Neural crest cell (in vitro differentiated cells): ENCODE results near the gene LRMDA. TPM values are rescaled to one million over a fixed set of nuclear protein-coding genes. Genes with fewer than 3 reads are reported as not detected.

Source experiments
- DNase-seq: peaks from one replicate; pipeline ENCODE4 v3.0.0; 2021; ENCODE audit warnings: low read depth, mixed read lengths, low spot score
- H3K27ac Mint-ChIP-seq: one replicate; pipeline ENCODE4 v1.8.0; 2021; ENCODE audit warnings: mild to moderate bottlenecking, mixed read lengths; ENCODE audit not compliant: unreplicated experiment
- H3K27me3 Mint-ChIP-seq: 2 replicates; pipeline ENCODE4 v1.8.0; 2021; ENCODE audit warnings: low read depth, mild to moderate bottlenecking, mixed read lengths
- H3K36me3 Mint-ChIP-seq: 2 replicates; pipeline ENCODE4 v1.8.0; 2021; ENCODE audit warnings: low read depth, mild to moderate bottlenecking, mixed read lengths
- H3K4me1 Mint-ChIP-seq: 2 replicates; pipeline ENCODE4 v1.8.0; 2021; ENCODE audit warnings: mixed read lengths
- H3K4me3 Mint-ChIP-seq: one replicate; pipeline ENCODE4 v1.8.0; 2021; ENCODE audit warnings: mild to moderate bottlenecking, mixed read lengths
- H3K9me3 Mint-ChIP-seq: 2 replicates; pipeline ENCODE4 v1.8.0; 2021; ENCODE audit warnings: mixed read lengths
- total RNA-seq: library from RNA; stranded (reverse); gene quantifications from 2 replicates; pipeline ENCODE4 v1.2.1, GENCODE V29; 2021
- TF ChIP-seq, protein P1 (sequence below): fragments of 200-600 bp; sonication (generic); conservative IDR thresholded peaks from 2 replicates; pipeline ENCODE4 v1.5.0; 2021; ENCODE audit warnings: antibody characterized with exemption, mild to moderate bottlenecking

LRMDA gene
- total RNA-seq, 1 donor from 2014 or later = 3.1 TPM

DNA sequence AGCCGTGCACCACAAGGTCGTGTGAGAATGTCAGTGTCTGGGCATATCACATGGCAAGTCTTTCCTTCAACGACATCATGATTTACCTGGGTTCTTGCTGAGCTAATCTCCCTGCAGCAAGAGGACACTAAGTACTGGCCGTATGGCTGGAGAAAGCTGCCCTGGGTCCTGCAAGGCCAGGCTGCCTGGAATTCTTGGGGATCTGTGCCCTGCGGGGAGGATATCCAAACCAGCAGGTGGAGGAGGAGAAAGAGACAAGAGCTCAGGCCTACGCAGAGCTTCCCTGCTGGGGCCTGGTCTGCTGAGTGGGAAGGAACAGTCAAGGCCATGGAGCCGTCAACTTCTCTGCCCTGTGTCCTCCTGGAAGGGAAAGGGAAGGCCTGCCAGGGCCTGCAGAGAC lies 552.6 kb downstream of the LRMDA start:
- Mint-ChIP-seq H3K4me1 (peaks cover 13% of the 10 kb centered on the region), H3K36me3 (no peaks in the 10 kb centered on the region), H3K27me3 (no peaks in the 10 kb centered on the region), H3K9me3 (no peaks in the 10 kb centered on the region), H3K4me3 (no peak overlapping the region), H3K27ac (no peak overlapping the region)
- TF ChIP-seq, protein P1, sequence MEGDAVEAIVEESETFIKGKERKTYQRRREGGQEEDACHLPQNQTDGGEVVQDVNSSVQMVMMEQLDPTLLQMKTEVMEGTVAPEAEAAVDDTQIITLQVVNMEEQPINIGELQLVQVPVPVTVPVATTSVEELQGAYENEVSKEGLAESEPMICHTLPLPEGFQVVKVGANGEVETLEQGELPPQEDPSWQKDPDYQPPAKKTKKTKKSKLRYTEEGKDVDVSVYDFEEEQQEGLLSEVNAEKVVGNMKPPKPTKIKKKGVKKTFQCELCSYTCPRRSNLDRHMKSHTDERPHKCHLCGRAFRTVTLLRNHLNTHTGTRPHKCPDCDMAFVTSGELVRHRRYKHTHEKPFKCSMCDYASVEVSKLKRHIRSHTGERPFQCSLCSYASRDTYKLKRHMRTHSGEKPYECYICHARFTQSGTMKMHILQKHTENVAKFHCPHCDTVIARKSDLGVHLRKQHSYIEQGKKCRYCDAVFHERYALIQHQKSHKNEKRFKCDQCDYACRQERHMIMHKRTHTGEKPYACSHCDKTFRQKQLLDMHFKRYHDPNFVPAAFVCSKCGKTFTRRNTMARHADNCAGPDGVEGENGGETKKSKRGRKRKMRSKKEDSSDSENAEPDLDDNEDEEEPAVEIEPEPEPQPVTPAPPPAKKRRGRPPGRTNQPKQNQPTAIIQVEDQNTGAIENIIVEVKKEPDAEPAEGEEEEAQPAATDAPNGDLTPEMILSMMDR = no peak
- DNase-seq = no peak

DNA sequence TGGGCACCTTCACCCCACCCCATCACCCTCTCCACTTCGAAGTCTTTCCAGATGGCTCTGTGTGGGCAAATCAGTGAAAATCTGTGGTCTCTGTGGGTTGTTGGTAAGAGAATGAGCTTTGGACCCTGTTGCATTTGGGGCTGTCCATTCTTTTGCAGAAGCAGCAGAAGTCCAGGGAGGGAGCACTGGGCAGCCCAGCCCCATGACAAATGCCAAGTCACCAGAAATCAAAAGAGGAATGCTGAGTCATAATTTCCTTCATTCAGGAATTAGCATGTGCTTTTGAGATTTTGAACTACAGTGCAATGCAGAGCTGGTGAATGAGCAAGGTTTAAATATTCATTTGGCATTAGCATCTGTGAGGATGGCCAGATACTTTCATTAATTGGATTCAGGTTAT lies 556.2 kb downstream of the LRMDA start:
- H3K4me3 Mint-ChIP-seq = no peak overlapping the region
- H3K36me3 Mint-ChIP-seq = no peaks in the 10 kb centered on the region
- no peak overlapping the region for H3K27ac Mint-ChIP-seq

DNA sequence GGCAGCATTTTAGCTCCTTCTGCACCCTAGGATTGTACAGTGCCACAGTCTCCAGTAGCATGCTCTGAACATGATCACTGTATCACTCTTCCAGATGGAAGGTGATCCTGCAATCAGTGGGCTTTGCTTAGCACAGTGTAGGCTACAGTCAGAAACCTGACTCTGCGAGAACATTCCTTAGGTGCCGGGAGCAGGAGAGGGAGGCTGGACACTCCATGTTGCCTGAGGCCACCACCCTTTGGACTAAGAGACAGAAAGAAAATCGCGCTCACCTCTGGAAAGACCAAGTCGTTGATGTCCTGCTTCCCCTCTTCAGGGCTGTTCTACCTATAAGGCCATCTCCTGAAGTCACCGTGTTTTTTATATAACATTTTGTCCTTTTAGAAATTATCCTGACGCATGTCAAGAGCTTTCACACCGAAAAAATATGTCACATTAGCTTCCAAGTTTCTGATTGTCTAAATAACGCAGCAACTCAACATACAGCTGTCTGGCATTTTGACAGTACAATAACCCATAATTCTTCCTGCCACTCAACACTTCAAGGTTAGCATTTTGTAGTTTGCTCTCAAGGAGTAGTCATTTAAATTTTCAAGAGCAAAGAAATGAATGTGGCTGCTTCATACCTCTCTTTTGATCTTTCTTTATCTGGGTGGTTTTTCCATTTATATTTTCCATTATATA lies 563.1 kb downstream of the LRMDA start:
- Mint-ChIP-seq H3K9me3 (no peaks in the 10 kb centered on the region), H3K4me3 (no peak overlapping the region), H3K4me1 (peaks cover 3% of the 10 kb centered on the region), H3K27ac (no peak overlapping the region), H3K36me3 (no peaks in the 10 kb centered on the region), H3K27me3 (no peaks in the 10 kb centered on the region)
- TF ChIP-seq, protein P1 = no peak
- no peak for DNase-seq

More for the DNA sequence above, 556.2 kb downstream of the LRMDA start:
- TF ChIP-seq, protein P1 = no peak
- Mint-ChIP-seq H3K9me3 (no peaks in the 10 kb centered on the region), H3K4me1 (no peaks in the 10 kb centered on the region), H3K27me3 (no peaks in the 10 kb centered on the region)
- DNase-seq = no peak

DNA sequence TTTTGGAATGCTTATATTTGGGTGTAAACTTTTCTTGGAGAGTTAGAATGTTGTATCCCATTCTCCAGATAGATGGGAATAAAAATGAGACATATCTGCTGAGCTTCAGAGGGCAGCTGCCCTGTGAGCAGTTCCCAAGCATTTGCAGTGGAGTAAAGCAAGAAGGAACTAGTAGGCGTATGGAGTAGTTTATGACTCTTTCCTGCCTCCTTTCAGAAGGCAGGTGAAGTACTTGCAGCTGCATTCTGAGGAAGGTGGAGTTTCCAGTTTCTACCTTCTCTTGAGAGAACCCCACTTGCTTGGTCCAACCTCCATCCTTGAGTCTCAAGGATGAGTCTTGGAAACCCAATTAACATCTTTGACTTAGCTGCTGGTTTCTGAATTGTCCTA lies 563.6 kb downstream of the LRMDA start:
- TF ChIP-seq, protein P1 = no peak
- H3K27me3 Mint-ChIP-seq = no peaks in the 10 kb centered on the region
- H3K9me3 Mint-ChIP-seq = no peaks in the 10 kb centered on the region
- no peaks in the 10 kb centered on the region for H3K36me3 Mint-ChIP-seq
- H3K4me3 Mint-ChIP-seq = no peak overlapping the region
- H3K27ac Mint-ChIP-seq = no peak overlapping the region
- no peak for DNase-seq
- H3K4me1 Mint-ChIP-seq = peaks cover 3% of the 10 kb centered on the region

DNA sequence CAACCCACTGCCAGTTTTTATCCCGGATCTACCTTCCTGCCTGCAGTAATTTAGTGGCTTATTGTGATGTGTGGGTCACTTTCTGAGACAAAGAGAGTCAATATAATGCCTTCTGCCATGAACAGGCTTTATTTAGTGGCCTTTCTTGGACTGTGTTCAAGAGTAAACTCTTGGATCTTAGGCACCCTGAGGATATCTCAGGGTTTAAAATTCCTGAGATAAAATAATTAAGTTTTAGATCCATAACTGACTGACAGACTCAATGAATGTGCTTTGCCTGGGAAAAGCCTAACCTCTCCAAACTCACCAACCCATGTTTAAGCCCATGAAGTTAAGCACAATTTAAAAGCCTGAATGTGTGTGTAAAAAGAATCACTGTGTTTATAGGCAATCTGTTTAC lies 564.3 kb downstream of the LRMDA start:
- no peak overlapping the region for H3K4me3 Mint-ChIP-seq
- H3K36me3 Mint-ChIP-seq = no peaks in the 10 kb centered on the region
- no peak overlapping the region for H3K27ac Mint-ChIP-seq
- no peaks in the 10 kb centered on the region for H3K9me3 Mint-ChIP-seq
- DNase-seq = no peak
- H3K4me1 Mint-ChIP-seq = peaks cover 3% of the 10 kb centered on the region
- TF ChIP-seq, protein P1 = no peak
- no peaks in the 10 kb centered on the region for H3K27me3 Mint-ChIP-seq
